ENCODE results near the gene TENM4. TPM values are rescaled to one million over a fixed set of nuclear protein-coding genes. Genes with fewer than 3 reads are reported as not detected.

Gene TENM4
- total RNA-seq, 1 donor from 2014 or later, result 11.9 TPM

- Histone ChIP-seq H3K9me3 (no peaks in the 10 kb centered on the region), H3K4me3 (no peak overlapping the region), H3K27me3 (no peaks in the 10 kb centered on the region), H3K4me1 (no peaks in the 10 kb centered on the region), H3K27ac (no peak overlapping the region), H3K36me3 (no peaks in the 10 kb centered on the region)
- intact Hi-C loops (cut with DNase I), result no loop called here
- DNase-seq (ENCODE audit: low spot score in 2 of 2), result no peak
- TF ChIP-seq CTCF (IDR thresholded peaks at IDR 0.05), result no peak
Measured at GRCh38 chr11:79069504-79069903, 371.3 kb downstream of the TENM4 start.

GRCh38 chr11:79068356-79068755 lies 372.5 kb downstream of the TENM4 start:
- TF ChIP-seq CTCF (IDR thresholded peaks at IDR 0.05), result no peak
- Histone ChIP-seq H3K4me1 (no peaks in the 10 kb centered on the region), H3K27me3 (no peaks in the 10 kb centered on the region), H3K4me3 (no peak overlapping the region), H3K27ac (no peak overlapping the region), H3K9me3 (no peaks in the 10 kb centered on the region), H3K36me3 (no peaks in the 10 kb centered on the region)
- DNase-seq (ENCODE audit: low spot score in 2 of 2), result no peak
- intact Hi-C loops (cut with DNase I), result no loop called here

- Histone ChIP-seq H3K4me3 (no peak overlapping the region), H3K9me3 (no peaks in the 10 kb centered on the region), H3K36me3 (no peaks in the 10 kb centered on the region), H3K27ac (no peak overlapping the region), H3K27me3 (no peaks in the 10 kb centered on the region), H3K4me1 (no peaks in the 10 kb centered on the region)
- intact Hi-C loops (cut with DNase I), result no loop called here
- no peak for TF ChIP-seq CTCF (IDR thresholded peaks at IDR 0.05)
- no peak for DNase-seq (ENCODE audit: low spot score in 2 of 2)
Measured at GRCh38 chr11:79067352-79067679, 373.5 kb downstream of the TENM4 start.

GRCh38 chr11:79066456-79067351 lies 374.1 kb downstream of the TENM4 start:
- intact Hi-C loops (cut with DNase I), result no loop called here
- H3K27me3 ChIP-seq, result no peaks in the 10 kb centered on the region
- no peak for DNase-seq (ENCODE audit: low spot score in 2 of 2)
- no peaks in the 10 kb centered on the region for H3K4me1 ChIP-seq
- no peaks in the 10 kb centered on the region for H3K9me3 ChIP-seq
- no peak for TF ChIP-seq CTCF (IDR thresholded peaks at IDR 0.05)
- no peak overlapping the region for H3K27ac ChIP-seq
- no peak overlapping the region for H3K4me3 ChIP-seq
- H3K36me3 ChIP-seq, result no peaks in the 10 kb centered on the region

GRCh38 chr11:79062814-79063762 lies 377.7 kb downstream of the TENM4 start:
- Histone ChIP-seq H3K27me3 (no peaks in the 10 kb centered on the region), H3K4me1 (no peaks in the 10 kb centered on the region), H3K36me3 (no peaks in the 10 kb centered on the region), H3K27ac (no peak overlapping the region), H3K9me3 (no peaks in the 10 kb centered on the region), H3K4me3 (no peak overlapping the region)
- TF ChIP-seq CTCF (IDR thresholded peaks at IDR 0.05), result peak in 2 of 3 experiments; percentile 16 to 42
- intact Hi-C loops (cut with DNase I), result no loop called here
- no peak for DNase-seq (ENCODE audit: low spot score in 2 of 2)
